NOMO-1 treated with DMSO at 0.1 percent for 48 hours (cell line): Measurements from ENCODE around the gene ACSS2.
"Not testable (repeated sequence)": the region's sequence is repeated elsewhere in the genome, so short reads cannot be mapped to it uniquely, and the experiment has no call there.

Experiments used
- DNase-seq: peaks from one replicate; lab custom pipeline; 2025; ENCODE audit not compliant: unreplicated experiment; lab: John Stamatoyannopoulos, UW

ACSS2 gene

DNA sequence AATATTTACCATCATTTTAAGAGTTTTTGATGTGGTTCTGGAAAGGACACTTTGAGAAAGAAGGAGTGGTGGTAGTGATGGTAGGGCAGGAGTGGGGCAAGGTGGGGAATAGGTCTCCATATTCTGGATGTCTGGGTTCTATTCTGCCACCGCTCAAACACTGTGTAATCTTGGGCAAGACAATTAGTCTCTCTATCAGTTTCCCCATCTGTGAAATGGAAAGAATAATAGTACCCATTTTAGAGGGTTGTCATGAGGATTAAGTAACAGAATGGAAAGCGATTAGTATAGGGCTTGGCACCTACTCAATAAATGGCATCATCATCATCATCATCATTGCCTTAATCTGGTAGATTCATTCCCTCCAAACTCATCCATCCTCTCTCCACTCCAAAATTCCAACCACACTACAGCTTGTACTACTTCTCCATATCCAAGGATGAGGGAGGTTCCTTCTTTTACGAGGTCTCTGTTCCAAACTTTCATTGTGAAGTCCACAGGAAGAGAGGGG, 2.8 kb upstream of the ACSS2 start:
- DNase-seq: no peak

DNA sequence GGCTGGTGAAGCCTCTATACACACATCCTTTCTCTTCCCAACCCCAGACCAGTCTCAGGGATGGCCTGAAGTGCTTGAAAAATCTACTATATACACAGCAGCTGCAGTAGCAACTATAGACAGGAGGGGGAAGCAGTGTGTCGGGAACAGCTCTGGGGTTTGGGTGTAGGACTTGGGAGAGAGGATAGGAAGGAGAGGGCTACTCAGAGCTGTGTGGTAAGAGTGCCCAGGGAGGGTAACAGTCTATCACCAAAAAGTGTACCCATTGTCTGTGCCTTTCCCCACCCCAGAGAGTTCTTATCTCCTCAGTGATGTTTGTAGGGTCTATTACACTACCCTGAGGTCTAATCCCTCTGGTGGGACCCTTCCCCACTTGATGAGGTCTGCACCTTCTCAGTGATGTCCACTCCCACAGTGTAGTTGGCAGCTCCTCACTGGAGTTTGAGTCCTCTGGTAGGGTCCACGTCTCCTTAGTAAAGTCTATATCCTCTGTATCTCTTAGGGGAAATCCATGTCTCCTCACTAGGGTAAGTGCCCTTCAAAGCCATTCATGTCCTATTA, 2.2 kb upstream of the ACSS2 start:
- DNase-seq: peak; percentile 81

DNA sequence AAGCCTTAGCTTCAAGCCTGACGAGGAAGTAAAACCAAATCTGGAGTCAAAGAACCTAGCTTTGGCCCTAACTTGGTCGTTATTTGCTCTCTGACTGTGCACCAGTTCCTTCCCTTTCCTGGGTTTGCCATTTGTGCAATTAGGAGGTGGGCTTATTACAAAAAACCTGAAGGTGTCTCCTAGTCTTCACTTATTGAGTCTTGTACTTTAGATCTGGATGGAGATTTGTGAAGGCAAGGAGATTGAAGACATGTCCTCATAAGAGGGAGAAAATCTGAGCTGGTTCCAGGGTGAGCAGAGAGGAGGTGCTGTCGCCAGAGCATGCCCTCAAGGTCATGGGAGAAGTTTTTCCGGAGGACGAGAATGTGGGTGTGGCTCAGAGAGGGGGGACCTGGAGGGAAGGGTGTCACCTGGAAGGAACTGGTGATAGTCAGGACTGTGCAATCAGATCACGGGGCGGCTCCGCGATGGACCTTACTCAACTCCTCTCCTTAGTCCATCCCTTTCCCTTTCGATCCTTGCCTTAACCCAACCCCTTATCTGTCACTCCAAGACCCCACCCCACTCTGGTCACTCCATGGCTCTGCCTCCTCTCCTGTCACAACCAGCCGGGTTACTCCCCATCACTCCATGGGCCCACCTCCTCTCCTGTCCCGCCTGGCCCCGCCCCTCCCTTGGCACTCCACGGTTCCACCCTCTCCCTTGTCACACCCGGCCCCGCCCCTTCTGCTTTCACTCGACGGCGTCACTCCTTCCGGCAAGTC, 588 bp upstream of the ACSS2 start:
- peak; percentile 99 for DNase-seq

DNA sequence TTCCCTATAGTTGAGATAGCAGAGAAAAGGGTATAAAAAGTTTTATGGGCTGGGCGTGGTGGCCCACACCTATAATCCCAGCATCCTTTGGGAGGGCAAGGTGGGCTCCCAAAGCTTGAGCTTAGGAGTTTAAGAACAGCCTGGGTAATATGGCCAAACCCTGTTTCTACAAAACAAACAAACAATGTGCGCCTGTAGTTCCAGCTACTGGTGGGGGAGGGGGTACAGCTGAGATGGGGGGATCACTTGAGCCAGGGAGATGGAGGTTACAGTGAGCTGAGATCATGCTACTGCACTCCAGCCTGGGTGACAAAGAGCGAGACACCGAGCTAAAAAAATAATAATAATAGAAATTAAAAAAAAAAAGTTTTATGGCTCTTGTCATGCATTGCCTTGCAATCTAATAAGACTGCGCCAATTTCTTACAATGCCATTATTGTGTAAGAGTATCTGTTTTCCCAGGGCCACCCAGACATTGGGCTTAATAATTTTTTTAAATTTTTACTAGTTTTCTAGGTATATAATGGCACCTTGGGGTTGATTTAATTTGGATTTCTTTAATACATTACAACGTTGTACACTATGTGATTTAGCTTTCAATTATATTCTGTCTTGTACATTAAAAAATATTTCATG, 3.9 kb downstream of the ACSS2 start:
- DNase-seq: no peak

DNA sequence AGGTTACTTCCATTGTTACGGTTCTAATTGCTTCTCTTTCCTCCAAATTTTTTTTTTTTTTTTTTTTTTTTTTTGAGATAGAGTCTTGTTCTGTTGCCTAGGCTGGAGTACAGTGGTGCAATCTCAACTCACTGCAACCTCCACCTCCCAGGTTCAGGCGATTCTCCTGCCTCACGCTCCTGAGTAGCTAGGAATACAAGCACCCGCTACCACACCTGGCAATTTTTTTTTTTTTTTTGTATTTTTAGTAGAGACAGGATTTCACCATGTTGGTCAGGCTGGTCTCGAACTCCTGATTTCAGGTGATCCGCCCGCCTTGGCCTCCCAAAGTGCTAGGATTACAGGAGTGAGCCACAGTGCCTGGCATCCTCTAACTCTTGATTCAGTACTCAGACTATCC, 4.6 kb downstream of the ACSS2 start:
- not testable (repeated sequence) for DNase-seq

DNA sequence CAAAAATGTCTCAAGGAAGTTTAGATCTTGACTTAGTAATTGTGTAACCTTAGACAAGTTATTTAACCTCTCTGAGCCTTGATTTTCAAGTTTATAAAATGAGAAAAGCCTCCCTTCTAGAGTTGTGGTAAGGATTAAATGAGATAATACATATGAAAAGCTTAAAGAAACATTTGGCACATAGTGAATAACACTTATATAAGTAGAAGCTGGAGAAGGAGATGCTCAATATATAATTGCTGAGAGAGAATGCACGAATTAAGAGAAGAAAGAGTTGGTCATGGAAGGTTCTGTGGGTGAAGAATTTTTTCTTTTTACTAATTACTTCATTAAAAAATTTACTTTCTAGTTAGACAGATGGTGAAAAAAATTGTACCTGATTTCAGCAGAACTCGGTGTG, 5.3 kb downstream of the ACSS2 start:
- no peak for DNase-seq

DNA sequence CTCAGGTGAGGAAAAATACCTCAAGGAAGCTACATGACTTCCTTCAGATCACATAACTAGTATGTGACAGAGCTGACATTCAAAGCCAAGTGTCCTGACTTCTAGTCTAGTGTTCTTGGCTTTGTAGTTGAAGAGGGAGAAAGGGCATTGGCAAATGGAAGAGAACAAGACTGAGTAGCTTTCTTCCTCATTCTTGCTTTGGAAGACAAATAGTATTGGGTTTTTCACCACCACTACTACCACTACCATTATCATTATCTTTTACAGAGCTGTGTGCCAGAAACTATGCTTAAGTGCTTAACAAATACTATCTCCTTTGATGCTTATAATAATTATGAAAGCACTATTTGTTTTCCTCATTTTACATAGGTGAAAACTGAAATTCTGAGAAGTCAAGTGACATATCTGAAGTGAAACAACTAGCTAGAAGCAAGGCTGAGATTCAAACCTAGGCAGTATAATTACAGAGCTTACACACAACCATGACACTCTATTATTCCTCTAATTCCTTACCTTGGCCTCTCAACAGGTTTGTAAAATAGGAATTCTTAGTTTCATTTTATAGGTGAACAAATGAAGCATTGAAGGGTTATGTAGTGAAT, 6.8 kb downstream of the ACSS2 start:
- no peak for DNase-seq

DNA sequence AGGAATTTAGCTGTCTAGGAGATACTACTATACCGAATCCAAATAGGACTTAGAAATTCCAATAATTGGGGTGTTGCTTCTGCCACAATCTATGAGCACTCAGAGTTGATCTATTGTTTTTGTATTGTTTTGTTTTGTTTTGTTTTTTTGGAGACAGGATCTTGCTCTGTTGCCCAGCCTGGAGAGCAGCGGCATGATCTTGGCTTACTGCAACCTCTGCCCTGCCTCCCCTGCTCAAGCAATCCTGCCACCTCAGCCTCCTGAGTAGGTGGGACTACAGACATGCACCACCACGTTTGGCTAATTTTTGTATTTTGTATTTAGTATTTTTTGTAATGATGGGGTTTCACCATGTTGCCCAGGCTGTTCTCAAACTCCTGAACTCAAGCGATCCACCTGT, 7.4 kb downstream of the ACSS2 start:
- DNase-seq: no peak

DNA sequence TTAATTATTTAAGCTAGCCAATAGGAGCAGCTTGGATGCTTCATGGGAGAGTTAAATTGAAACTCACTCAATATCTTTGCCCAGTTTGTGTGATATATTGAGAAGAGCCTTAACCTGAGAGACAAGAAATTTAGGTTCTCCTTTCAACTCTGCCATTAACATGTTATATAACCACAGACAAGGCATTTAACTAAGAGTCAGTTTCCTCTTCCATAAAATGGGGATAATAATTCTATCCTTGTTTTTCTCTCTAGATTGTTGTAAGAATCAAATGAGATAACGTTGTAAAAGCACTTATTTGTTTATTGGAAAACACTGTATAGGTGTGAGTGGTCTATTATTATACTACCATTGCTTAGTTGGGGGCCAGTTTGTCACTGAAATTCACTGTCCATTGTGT, 7.8 kb downstream of the ACSS2 start:
- no peak for DNase-seq

DNA sequence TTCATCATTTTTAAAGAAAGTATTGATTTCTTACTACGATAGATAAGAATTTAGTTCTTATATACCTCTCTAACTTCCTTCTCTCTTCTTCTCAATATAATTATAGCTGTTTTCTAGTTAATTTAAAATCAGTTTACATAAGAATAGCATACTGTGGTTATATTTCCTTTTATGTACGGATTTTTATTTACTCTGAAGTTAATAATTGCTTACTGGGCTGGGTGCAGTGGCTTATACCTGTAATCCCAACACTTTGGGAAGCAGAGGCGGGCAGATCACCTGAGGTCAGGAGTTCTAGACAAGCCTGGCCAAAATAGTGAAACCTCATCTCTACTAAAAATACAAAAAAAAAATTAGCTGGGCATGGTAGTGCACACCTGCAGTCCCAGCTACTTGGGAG, 9.7 kb downstream of the ACSS2 start:
- DNase-seq: no peak

DNA sequence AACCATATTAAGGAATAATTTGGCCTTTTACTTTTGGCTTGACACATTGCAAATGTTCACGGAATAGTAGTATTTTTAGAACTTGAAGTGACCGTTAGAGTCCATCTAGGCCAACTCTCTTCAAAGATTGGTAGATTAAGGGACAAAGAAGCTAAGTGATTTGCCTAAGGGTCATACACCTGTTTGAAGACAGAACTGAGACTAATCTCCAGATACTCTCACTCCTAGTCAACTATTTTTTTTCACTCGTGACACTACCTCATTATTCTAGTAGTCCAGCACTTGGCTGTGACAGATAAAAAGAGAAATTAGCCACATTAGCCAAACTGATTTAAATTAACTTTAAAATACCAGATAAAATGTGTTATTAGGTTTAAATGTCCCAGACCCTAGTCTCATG, 10.6 kb downstream of the ACSS2 start:
- no peak for DNase-seq

DNA sequence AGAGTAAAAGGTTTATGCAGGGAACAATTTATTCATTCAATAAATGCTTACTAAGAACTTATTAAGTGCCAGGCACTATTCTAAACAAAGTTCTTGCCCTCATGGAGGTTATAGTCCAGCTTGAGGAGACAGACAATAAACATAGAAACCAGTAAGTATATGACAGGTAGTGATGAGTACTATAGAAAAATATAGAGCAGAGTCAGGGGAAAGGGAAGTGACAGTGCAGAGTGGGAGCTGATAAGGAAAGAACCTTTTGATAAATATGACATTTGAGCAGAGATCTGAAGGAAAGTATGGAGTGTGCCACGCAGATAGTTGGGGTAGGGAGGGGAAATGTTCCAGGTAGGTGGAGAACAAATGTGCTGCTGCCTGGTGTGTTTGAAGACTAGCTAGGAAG, 12.1 kb downstream of the ACSS2 start:
- no peak for DNase-seq

DNA sequence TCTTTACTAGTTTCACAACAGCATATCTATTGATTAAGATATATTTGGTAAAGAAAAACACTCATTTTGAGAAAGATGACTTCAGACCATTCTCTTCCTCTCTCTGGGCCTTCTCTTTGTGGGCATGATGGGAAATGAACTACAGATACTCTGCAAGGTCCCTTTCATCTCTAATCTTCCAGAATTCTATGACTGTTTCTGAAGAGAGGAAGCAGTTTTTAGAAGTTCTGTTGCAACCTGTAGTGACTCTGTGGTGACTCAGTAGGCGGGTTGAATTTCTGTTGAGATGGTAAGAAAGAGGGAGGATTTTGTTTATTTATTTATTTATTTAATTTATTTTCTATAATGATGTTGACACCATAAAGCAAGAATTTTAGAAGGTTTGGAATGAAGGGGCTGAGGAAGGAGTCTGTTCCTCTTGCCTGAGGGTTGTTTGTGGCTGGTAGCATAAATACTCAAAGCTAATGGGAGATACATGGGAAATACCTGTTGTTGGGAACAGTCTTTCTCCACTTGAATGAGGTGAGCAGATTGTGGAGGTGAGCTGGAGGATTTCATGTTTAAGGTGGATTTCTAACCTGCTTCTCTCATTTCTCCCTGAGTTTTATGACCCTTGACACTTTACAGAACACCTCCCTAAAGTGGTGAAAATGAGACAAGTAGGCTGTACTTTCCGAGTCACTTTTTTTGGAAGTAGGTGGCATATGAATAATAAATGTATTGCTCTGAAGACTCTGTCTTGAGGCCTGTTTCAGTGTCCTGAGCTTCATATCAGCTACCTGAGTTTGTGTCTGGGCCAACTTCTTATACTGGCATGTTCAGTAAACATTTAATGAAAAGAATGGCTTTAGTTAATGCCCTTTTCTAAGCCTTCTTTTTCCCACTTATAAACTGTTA, 15.0 kb downstream of the ACSS2 start:
- DNase-seq: peak; percentile 92

DNA sequence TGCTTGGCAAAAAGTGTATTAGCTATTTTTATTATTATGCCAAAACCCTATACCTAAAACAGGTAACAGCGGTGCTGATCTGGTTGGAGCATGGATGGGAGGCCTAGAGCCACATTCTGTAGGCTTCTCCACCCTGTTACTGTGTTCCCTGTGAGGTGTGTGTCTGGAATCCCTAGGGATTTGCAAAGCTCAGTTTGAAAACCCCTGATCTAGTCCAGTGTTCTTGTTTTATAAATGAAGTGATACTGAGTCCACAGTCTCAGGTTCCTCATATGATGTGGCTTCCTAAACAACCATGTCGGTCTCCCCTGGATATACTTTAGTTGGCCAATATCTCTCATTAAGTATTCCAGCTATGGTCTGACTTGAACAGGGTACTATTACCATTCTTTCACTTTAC, 16.3 kb downstream of the ACSS2 start:
- peak; percentile 21 for DNase-seq

DNA sequence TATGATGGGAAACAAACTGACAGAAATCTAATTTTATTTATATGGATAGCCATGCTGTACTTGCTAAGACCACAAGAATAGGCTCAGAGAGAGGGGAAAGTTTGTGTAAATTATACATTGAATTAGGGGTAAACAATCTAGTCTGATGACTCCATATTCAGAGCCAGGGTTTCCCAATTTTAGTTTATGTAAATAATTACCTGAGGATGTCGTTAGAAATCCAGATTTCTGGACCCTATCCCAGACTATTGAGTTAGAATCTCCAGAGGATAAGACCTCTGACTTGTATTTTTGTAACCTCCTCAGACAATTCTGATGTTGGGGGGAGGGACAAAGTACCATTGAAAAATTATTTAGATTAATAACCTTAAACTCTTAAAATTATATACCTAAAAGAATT, 18.3 kb downstream of the ACSS2 start:
- no peak for DNase-seq

DNA sequence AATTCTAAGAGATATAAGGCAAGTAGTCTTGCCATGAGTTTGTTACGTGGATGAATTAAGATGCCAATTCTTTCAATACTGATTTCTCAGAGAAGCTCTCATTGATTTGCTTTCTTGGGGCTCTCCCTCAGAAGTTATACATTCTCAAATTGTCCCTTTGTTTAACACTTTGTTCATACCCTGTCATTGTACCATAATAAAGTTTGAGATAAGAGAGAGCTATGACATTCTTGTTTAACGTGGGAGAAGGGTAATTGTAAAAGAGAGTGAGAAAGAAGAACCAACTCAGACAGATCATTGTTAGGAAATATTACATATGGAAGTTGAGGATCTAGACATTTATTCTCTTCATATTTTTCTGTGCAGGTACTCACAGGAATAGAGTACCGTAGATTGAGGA, 19.1 kb downstream of the ACSS2 start:
- DNase-seq: no peak

DNA sequence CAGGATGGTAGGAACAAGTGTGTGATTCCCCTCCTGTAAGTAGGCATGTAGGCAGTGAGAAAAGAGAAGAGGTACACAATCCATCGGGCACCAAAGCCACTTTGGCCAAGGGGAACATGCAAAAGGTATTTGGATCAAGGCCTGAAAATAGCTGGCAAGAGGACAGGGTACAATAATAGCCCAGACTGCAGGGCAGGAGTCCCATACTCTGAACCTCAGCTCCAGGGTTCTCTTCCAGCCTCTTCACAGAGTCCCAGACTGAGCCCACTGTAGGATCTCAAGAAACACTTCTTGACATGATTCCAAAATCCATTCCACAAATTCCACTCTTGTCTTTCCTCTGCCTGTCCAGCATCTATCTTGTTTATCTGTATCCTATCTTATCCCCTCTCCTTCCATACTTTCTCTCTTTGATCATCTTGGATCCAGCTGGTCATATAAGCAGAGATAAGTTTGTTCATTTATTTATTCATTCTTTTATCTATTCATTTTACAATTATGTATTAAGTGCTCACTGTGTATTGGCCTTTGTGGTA, 19.7 kb downstream of the ACSS2 start:
- DNase-seq: no peak

DNA sequence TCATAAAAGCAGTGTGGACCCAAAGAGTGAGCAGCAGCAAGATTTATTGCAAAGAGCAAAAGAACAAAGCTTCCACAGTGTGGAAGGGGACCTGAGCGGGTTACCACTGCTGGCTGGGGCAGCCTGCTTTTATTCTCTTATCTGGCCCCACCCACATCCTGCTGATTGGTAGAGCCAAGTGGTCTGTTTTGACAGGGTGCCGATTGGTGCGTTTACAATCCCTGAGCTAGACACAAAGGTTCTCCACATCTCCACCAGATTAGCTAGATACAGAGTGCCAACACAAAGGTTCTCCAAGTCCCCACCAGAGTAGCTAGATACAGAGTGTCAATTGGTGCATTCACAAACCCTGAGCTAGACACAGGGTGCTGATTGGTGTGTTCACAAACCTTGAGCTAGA, 21.7 kb downstream of the ACSS2 start:
- not testable (repeated sequence) for DNase-seq

DNA sequence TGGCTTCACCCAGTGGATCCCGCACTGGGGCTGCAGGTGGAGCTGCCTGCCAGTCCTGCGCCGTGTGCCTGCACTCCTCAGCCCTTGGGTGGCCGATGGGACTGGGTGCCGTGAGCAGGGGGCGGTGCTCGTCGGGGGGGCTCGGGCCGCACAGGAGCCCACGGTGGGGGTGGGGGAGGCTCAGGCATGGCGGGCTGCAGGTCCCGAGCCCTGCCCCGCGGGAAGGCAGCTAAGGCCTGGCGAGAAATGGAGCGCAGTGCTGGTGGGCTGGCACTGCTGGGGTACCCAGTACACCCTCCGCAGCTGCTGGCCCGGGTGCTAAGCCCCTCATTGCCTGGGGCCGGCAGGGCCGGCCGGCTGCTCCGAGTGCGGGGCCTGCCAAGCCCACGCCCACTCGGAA, 22.3 kb downstream of the ACSS2 start:
- DNase-seq: not testable (repeated sequence)

DNA sequence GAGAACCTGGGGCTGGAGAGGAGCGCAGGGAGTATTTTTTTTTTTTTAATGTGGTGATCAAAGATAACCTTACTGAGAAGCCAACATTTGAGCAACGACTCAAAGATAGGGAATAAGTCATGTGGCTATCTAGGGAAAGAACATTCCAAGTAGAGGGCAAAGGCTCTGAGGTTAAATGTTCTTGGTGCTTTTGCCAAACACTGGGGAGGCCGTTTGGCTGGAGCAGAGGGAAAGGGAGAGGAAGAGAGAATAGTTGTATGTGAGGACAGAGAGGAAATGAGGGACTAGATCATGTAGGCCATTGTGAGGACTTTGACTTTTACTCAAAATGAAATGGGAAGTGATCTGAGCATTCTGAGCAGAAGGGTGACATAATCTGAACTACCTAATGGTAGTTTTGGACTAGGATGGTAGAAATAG, 27.8 kb downstream of the ACSS2 start:
- peak; percentile 21 for DNase-seq
